ENCODE data around the gene ADAM8. TPM values are rescaled to one million over a fixed set of nuclear protein-coding genes. Genes with fewer than 3 reads are reported as not detected.

ADAM8 gene
- total and polyA plus RNA-seq, 8 donors = 1.9 to 45.3 (median 3.8) TPM

GRCh38 chr10:133245439-133246235 lies 31.0 kb downstream of the ADAM8 start:
- no peak overlapping the region for H3K27ac ChIP-seq

DNA sequence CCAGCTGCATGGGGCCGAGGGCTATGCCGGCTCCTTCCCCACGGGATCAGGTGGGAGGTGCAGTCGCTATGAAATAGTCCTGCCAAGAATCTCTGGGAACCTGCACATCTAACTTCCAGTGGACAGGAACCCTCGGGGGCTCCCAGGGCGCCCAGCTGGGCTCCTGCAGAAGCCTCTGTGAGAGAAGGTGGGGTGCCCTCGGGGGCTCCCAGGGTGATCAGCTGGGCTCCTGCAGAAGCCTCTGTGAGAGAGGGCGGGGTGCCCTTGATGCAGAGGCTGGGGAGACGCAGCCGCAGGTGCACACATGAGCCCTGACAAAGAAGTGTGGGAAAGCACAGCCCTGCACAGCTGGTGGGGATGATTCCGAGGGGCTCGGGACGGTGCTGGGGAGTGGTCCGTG lies 33.1 kb downstream of the ADAM8 start:
- no peaks in the 10 kb centered on the region for H3K36me3 ChIP-seq
- no peak for ATAC-seq
- peaks cover 0 to 12% of the 10 kb centered on the region in 2 donors for H3K4me1 ChIP-seq
- H3K4me3 ChIP-seq = no peak overlapping the region
- TF ChIP-seq, protein P1, sequence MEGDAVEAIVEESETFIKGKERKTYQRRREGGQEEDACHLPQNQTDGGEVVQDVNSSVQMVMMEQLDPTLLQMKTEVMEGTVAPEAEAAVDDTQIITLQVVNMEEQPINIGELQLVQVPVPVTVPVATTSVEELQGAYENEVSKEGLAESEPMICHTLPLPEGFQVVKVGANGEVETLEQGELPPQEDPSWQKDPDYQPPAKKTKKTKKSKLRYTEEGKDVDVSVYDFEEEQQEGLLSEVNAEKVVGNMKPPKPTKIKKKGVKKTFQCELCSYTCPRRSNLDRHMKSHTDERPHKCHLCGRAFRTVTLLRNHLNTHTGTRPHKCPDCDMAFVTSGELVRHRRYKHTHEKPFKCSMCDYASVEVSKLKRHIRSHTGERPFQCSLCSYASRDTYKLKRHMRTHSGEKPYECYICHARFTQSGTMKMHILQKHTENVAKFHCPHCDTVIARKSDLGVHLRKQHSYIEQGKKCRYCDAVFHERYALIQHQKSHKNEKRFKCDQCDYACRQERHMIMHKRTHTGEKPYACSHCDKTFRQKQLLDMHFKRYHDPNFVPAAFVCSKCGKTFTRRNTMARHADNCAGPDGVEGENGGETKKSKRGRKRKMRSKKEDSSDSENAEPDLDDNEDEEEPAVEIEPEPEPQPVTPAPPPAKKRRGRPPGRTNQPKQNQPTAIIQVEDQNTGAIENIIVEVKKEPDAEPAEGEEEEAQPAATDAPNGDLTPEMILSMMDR (IDR thresholded peaks at IDR 0.05) = no peak
- intact Hi-C loops (cut with DNase I) = no loop called here
- peaks cover 18 to 100% of the 10 kb centered on the region in 2 donors for H3K27me3 ChIP-seq
- H3K27ac ChIP-seq = no peak overlapping the region
- DNase-seq = no peak
- no peaks in the 10 kb centered on the region for H3K9me3 ChIP-seq

More at GRCh38 chr10:133245439-133246235, 31.0 kb downstream of the ADAM8 start:
- Histone ChIP-seq H3K9me3 (no peaks in the 10 kb centered on the region), H3K36me3 (no peaks in the 10 kb centered on the region), H3K4me3 (no peak overlapping the region), H3K27me3 (peaks cover 8 to 93% of the 10 kb centered on the region in 2 donors), H3K4me1 (peaks cover 0 to 11% of the 10 kb centered on the region in 2 donors)
- ATAC-seq = peak; percentile 27
- no peak for DNase-seq
- TF ChIP-seq, protein P1 (IDR thresholded peaks at IDR 0.05) = no peak
- intact Hi-C loops (cut with DNase I) = no loop called here

- Histone ChIP-seq H3K27me3 (peaks cover 26 to 100% of the 10 kb centered on the region in 2 donors), H3K9me3 (no peaks in the 10 kb centered on the region), H3K4me3 (no peak overlapping the region), H3K36me3 (no peaks in the 10 kb centered on the region), H3K27ac (no peak overlapping the region), H3K4me1 (peaks cover 0 to 17% of the 10 kb centered on the region in 2 donors)
- intact Hi-C loops (cut with DNase I) = no loop called here
- no peak for DNase-seq
- TF ChIP-seq, protein P1 (IDR thresholded peaks at IDR 0.05) = no peak
- no peak for ATAC-seq
Observed at GRCh38 chr10:133242611-133243356, 33.9 kb downstream of the ADAM8 start.

- H3K4me1 ChIP-seq = peaks cover 6 to 28% of the 10 kb centered on the region in 2 donors
- TF ChIP-seq, protein P1 (IDR thresholded peaks at IDR 0.05) = no peak
- H3K27ac ChIP-seq = no peak overlapping the region
- DNase-seq = no peak
- intact Hi-C loops (cut with DNase I) = no loop called here
- no peaks in the 10 kb centered on the region for H3K9me3 ChIP-seq
- no peaks in the 10 kb centered on the region for H3K36me3 ChIP-seq
- peaks cover 37 to 100% of the 10 kb centered on the region in 2 donors for H3K27me3 ChIP-seq
- peak overlapping the region in 1 of 2 donors; percentile 10 for H3K4me3 ChIP-seq
- ATAC-seq = peak; percentile 25
Observed at GRCh38 chr10:133241501-133242205, 35.0 kb downstream of the ADAM8 start.
